OCI-LY7 (cell line): Measurements from ENCODE around the gene COQ5. TPM values are rescaled to one million over a fixed set of nuclear protein-coding genes. Genes with fewer than 3 reads are reported as not detected.
A peak's percentile ranks its signal among the peaks of the same experiment; 100 is the strongest.

Experiments
- BruUV-seq: library from RNA; stranded (reverse); fragments of 400-500 nt; replicated peaks from 2 replicates; lab custom pipeline; 2021; lab: Mats Ljungman, UMichigan
- CTCF ChIA-PET: fragments of 300-600 bp; sonication (Branson Sonifier 250); formaldehyde crosslinking; loops from one replicate; lab custom pipeline; 2022; ENCODE audit warnings: antibody characterized with exemption; ENCODE audit not compliant: unreplicated experiment; lab: Charles Lee
- POLR2A ChIA-PET: fragments of 300-600 bp; sonication (Branson Sonifier 250); formaldehyde crosslinking; loops from one replicate; lab custom pipeline; 2022; ENCODE audit warnings: antibody characterized with exemption; lab: Charles Lee
- DNase-seq: peaks from one replicate; pipeline ENCODE4 v3.0.0-alpha.2; 2015; ENCODE audit warnings: low spot score
- H2AFZ ChIP-seq: fragments of 200-600 bp; sonication (generic), shearing (Covaris generic); 2 replicates; pipeline ENCODE4 v1.6.1; 2014; ENCODE audit warnings: mild to moderate bottlenecking, antibody characterized with exemption, low read length, moderate library complexity
- H3K27ac ChIP-seq: fragments of 200-600 bp; sonication (generic); 2 replicates; pipeline ENCODE4 v1.5.1; 2014; ENCODE audit warnings: mixed run types, low read depth, mild to moderate bottlenecking, moderate library complexity, low read length, inconsistent platforms; ENCODE audit not compliant: poor library complexity, severe bottlenecking
- H3K36me3 ChIP-seq: fragments of 200-600 bp; sonication (generic); 2 replicates; pipeline ENCODE4 v1.6.1; 2014; ENCODE audit warnings: mild to moderate bottlenecking, antibody characterized with exemption, low read length, moderate library complexity, mixed read lengths; ENCODE audit not compliant: insufficient read depth
- H3K4me1 ChIP-seq: fragments of 200-600 bp; sonication (generic); 2 replicates; pipeline ENCODE4 v1.5.1; 2014; ENCODE audit warnings: mild to moderate bottlenecking, low read length; ENCODE audit not compliant: insufficient read depth, poor library complexity, severe bottlenecking
- H3K4me2 ChIP-seq: fragments of 200-600 bp; sonication (generic); 2 replicates; pipeline ENCODE4 v1.6.1; 2014; ENCODE audit warnings: mild to moderate bottlenecking, low read length
- H3K4me3 ChIP-seq: fragments of 200-600 bp; sonication (generic); 2 replicates; pipeline ENCODE4 v1.5.1; 2014; ENCODE audit warnings: mild to moderate bottlenecking, low read depth, low read length; ENCODE audit not compliant: poor library complexity, severe bottlenecking
- H3K79me2 ChIP-seq: fragments of 200-600 bp; sonication (generic); 2 replicates; pipeline ENCODE4 v1.6.1; 2016; ENCODE audit warnings: low read depth, mild to moderate bottlenecking, low read length, moderate library complexity, mixed read lengths; ENCODE audit not compliant: insufficient read depth
- H3K9me2 ChIP-seq: fragments of 200-600 bp; sonication (generic); 2 replicates; pipeline ENCODE4 v1.6.1; 2016; ENCODE audit warnings: mild to moderate bottlenecking, low read length, mixed read lengths; ENCODE audit not compliant: insufficient read depth
- H3K9me3 ChIP-seq: fragments of 200-600 bp; sonication (generic); 2 replicates; pipeline ENCODE4 v1.6.1; 2014; ENCODE audit warnings: mild to moderate bottlenecking, mixed run types, low read length, mixed read lengths
- H4K20me1 ChIP-seq: fragments of 200-600 bp; sonication (generic); 2 replicates; pipeline ENCODE4 v1.6.1; 2014; ENCODE audit warnings: mild to moderate bottlenecking, antibody characterized with exemption, low read length, moderate library complexity, mixed read lengths; ENCODE audit not compliant: insufficient read depth
- CTCF ChIP-seq: fragments of 200-600 bp; sonication (generic); conservative IDR thresholded peaks from 2 replicates; pipeline ENCODE4 v1.5.1; 2014; ENCODE audit warnings: mild to moderate bottlenecking, antibody characterized with exemption, low read length, moderate library complexity, mixed read lengths
- EZH2phosphoT487 ChIP-seq: fragments of 200-600 bp; sonication (generic); IDR thresholded peaks from 2 replicates; pipeline ENCODE4 v1.6.1; 2018; ENCODE audit warnings: low read depth, borderline replicate concordance, mild to moderate bottlenecking, mixed run types, antibody characterized with exemption, low read length, moderate library complexity, mixed read lengths
- intact Hi-C: fragments of 100-400 bp; cut with micrococcal nuclease; formaldehyde crosslinking; loops from one replicate; pipeline ENCODE4 v1.10.0; 2022; ENCODE audit not compliant: unreplicated experiment
- total RNA-seq, 2 experiments: library from RNA; depleted of rRNA in 1 of 2; stranded (reverse); fragments of >200 nt in 1 of 2; shearing (Covaris generic) in 1 of 2; gene quantifications; 2 replicates each; pipeline ENCODE4 v1.2.3, GENCODE V29; 2014 to 2022

The COQ5 gene
- total RNA-seq, 2 experiments from 2014 or later, result 40.9 to 49.5 TPM

GRCh38 chr12:120542166-120542565 is 13.2 kb upstream of the COQ5 start:
- peaks cover 25% of the 10 kb centered on the region for H3K4me1 ChIP-seq
- no TSS peak for BruUV-seq

GRCh38 chr12:120540445-120540844 is 11.5 kb upstream of the COQ5 start:
- H4K20me1 ChIP-seq, result peaks cover 33% of the 10 kb centered on the region
- H3K79me2 ChIP-seq, result peaks cover 97% of the 10 kb centered on the region
- H3K9me2 ChIP-seq, result no peaks in the 10 kb centered on the region
- no peak overlapping the region for H3K27ac ChIP-seq
- peaks cover 41% of the 10 kb centered on the region for H3K4me1 ChIP-seq
- intact Hi-C loops, result no loop called here
- POLR2A ChIA-PET, result no interaction called here
- H3K9me3 ChIP-seq, result no peaks in the 10 kb centered on the region
- H3K4me2 ChIP-seq, result no peak overlapping the region
- no peak overlapping the region for H2AFZ ChIP-seq
- no peak for TF ChIP-seq CTCF
- TF ChIP-seq EZH2phosphoT487, result no peak
- CTCF ChIA-PET, result no interaction called here
- BruUV-seq, result no TSS peak
- no peak overlapping the region for H3K4me3 ChIP-seq
- peaks cover 88% of the 10 kb centered on the region for H3K36me3 ChIP-seq
- DNase-seq, result no peak

More at GRCh38 chr12:120542166-120542565, 13.2 kb upstream of the COQ5 start:
- Histone ChIP-seq H3K4me3 (no peak overlapping the region), H2AFZ (no peak overlapping the region), H3K4me2 (no peak overlapping the region), H3K9me2 (no peaks in the 10 kb centered on the region), H3K79me2 (peaks cover 89% of the 10 kb centered on the region), H4K20me1 (peaks cover 18% of the 10 kb centered on the region), H3K36me3 (peaks cover 89% of the 10 kb centered on the region), H3K27ac (no peak overlapping the region), H3K9me3 (no peaks in the 10 kb centered on the region)
- no peak for DNase-seq
- intact Hi-C loops, result no loop called here
- ChIA-PET CTCF (interaction anchor here (0.6 kb wide), 1 partner anchor 186 kb away, joined by 4 read pairs; no protein-coding TSS in a partner anchor), POLR2A (no interaction called here)
- TF ChIP-seq EZH2phosphoT487 (no peak), CTCF (no peak)

- H2AFZ ChIP-seq, result no peak overlapping the region
Observed at GRCh38 chr12:120539303-120539702, 10.3 kb upstream of the COQ5 start.

More at GRCh38 chr12:120539303-120539702, 10.3 kb upstream of the COQ5 start:
- no TSS peak for BruUV-seq
- CTCF ChIA-PET, result no interaction called here
- peak overlapping the region; percentile 89 for H3K4me3 ChIP-seq
- no peaks in the 10 kb centered on the region for H3K9me2 ChIP-seq
- H3K27ac ChIP-seq, result no peak overlapping the region
- peaks cover 99% of the 10 kb centered on the region for H3K79me2 ChIP-seq
- peaks cover 81% of the 10 kb centered on the region for H3K36me3 ChIP-seq
- H3K4me2 ChIP-seq, result peak overlapping the region; percentile 97
- no peak for DNase-seq
- intact Hi-C loops, result loop anchor here (5.0 kb wide), 1 partner anchor 102 kb away; the partner anchor contains the start of gene COX6A1
- H3K4me1 ChIP-seq, result peaks cover 41% of the 10 kb centered on the region
- TF ChIP-seq EZH2phosphoT487, result no peak
- no peak for TF ChIP-seq CTCF
- H3K9me3 ChIP-seq, result no peaks in the 10 kb centered on the region
- POLR2A ChIA-PET, result interaction anchor here (0.6 to 1.5 kb wide), 4 partner anchors 11 to 539 kb away, joined by 3 to 6 read pairs (median 3); partner anchors contain the start of gene POP5
- H4K20me1 ChIP-seq, result peaks cover 37% of the 10 kb centered on the region
